T-helper 2 cell (primary cell): Measurements from ENCODE around the gene COX4I2.
"Not testable (repeated sequence)": the region's sequence is repeated elsewhere in the genome, so short reads cannot be mapped to it uniquely, and the experiment has no call there.

Experiments
- DNase-seq, 5 experiments: peaks; one replicate each; pipeline versions ENCODE4 v3.0.0 to v3.0.0-alpha.2; 2012 to 2022

The COX4I2 gene

DNA sequence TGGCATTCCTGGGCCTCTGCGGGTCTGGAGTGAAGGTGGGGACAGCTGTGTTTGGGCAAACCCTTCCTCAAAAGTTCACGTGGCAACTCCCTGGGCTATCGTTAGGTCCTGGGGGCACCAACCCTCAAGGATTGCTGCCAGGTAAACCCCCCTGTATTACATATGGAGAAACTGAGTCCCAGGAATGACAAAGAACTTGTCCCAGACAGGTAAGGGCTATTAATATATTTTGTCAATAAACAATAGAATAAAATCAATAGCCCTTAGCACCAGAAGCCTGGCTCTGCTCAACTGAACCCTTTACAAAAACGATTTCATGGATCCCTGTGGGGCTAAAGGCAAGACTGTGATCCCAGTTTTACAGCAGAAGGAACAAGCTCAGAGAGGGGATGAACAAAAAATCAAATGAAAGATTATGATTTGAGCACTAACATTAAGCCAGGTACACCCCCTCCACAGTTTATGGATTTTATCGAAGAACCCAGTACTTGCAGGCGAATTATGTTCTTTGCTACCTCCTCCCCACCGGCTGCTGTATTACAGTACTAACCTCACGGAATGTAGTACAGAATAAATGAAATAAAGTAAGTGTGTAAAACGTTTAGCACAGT, 30.0 kb upstream of the COX4I2 start:
- no peak for DNase-seq

DNA sequence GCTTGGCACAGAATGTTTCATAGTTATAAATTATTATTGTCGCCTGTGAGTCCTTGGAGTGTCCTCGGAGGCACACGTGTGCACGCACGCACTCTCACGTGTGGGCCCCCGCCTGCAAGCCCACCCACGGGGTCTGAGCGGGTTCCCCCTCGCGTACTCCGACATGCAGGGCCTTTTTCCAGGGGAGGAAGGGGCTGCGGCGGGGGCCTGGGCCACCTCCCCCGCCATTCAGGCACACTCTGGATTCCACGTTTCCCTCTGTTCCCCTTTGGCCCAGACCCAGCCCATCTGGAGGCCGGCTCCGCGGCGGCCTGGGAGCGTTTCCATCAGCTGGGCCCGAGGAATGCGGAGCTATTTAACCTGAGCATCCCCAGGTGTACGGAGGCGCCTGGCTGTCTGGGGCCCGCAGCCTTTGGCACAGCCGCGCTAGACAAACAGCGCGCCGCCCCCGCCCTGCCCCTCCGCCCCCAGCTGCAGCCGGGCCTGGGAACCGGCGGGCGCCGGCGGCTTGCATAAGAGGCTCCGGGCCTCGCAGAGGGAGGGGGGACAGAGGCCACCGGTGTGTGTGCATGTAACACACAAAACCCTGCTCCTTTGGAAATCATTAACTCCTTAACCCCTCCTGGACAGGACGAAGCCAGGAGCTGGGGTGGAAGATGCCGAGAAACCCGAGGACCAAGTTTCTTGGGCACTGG, 29.3 kb upstream of the COX4I2 start:
- DNase-seq, result no peak

DNA sequence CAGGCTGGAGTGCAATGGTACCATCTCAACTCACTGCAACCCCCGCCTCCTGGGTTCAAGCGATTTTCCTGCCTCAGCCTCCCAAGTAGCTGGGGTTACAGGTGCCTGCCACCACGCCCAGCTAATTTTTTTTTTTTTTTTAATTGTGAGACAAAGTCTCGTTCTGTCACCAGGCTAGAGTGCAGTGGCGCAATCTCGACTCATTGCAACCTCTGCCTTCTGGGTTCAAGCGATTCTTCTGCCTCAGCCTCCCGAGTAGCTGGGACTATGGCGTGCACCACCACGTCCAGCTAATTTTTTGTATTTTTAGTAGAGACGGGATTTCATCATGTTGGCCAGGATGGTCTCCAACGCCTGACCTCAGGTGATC, 25.5 kb upstream of the COX4I2 start:
- DNase-seq, result not testable (repeated sequence)

DNA sequence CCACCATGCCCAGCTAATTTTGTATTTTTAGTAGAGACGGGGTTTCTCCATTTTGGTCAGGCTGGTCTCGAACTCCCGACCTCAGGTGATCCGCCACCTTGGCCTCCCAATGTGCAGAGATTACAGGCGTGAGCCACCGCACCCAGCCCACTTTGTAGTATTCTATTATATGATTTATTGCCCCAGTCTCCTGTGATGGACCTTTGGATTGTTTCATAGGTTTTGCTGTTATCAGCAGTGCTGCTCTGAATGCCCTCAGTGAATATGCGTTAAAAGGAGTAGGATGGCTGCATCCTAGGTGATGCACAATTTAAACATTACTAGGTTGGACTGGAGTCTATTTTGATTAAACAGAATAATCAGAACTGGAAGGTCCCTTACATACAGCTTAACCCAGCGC, 22.3 kb upstream of the COX4I2 start:
- DNase-seq, result no peak

DNA sequence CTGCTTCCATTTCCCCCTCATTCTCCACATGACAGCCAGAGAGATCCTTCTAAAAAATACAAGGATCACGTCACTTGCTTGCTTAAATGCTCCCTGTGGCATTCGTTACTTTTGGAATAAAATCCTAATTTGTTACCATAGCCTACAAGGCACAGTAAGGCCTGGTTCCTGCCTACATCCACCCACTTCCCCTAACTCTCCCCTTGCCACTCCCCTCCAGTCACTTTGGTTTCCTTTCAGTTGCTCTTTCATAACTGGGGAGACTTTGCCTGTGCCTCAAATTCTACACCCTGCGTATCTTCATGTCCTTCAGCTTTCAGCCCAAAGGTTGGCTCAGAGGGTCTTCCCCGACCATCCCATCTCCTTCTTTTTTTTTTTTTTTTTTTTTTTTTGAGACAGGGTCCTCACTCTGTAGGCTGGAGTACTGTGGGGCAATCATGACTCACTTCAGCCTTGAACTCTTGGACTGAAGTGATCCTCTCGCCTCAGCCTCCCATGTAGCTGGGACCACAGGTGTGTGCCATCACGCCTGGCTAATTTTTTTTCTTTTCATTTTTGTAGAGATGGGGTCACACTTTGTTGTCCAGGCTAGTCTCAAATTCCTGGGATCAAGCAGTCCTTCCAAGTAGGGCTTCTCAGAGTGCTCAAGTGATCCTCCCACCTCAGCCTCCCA, 20.1 kb upstream of the COX4I2 start:
- no peak for DNase-seq

DNA sequence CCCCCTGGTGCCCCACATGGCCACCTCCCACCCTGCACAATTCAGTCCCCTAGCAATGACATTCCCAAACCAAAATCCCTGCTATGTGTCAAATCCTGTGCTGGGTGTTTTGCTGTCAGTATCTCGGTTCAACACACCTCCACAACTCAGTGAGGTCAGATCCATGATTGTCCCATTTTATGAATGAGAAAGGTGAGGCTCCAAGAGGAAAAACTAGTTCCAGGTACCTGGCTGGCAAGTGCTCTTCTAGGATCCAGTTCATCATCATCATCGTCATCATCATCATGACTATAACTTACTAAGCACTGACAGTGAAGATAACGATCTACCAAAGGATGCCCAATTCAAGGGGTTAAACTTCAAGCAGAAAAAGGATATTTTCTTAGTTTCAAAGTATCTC, 17.5 kb upstream of the COX4I2 start:
- no peak for DNase-seq

DNA sequence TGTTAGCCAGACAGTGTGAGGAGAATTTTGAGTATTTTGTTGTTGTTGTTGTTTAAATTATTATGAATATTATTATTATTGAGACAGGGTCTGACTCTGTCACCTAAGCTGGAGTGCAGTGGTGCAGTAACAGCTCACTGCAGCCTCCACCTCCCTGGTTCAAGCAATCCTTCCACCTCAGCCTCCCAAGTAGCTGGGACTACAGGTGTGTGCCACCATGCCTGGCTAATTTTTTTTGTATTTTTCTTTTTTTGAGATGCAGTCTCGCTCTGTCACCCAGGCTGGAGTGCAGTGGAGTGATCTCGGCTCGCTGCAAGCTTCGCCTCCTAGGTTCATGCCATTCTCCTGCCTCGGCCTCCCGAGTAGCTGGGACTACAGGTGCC, 14.6 kb upstream of the COX4I2 start:
- DNase-seq, result not testable (repeated sequence)

DNA sequence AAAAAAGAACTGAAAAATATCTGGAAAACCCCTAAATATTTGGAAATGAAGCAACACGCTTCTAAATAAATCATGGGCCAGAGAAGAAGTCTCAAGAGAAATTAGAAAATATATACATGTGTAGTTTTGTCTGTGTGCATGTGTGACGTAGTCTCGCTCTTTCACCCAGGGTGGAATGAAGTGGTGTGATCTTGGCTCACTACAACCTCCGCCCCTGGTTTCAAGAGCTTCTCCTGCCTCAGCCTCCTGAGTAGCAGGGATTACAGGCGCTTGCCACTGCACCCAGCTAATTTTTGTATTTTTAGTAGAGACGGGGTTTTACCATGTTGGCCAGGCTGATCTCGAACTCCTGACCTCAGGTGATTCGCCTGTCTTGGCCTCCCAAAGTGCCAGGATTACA, 11.2 kb upstream of the COX4I2 start:
- DNase-seq, result not testable (repeated sequence)

DNA sequence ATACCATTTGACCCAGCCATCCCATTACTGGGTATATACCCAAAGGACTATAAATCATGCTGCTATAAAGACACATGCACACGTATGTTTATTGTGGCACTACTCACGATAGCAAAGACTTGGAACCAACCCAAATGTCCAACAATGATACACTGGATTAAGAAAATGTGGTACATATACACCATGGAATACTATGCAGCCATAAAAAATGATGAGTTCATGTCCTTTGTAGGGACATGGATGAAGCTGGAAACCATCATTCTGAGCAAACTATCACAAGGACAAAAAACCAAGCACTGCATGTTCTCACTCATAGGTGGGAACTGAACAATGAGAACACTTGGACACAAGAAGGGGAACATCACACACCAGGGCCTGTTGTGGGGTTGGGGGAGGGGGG, 9.7 kb upstream of the COX4I2 start:
- DNase-seq, result not testable (repeated sequence)

DNA sequence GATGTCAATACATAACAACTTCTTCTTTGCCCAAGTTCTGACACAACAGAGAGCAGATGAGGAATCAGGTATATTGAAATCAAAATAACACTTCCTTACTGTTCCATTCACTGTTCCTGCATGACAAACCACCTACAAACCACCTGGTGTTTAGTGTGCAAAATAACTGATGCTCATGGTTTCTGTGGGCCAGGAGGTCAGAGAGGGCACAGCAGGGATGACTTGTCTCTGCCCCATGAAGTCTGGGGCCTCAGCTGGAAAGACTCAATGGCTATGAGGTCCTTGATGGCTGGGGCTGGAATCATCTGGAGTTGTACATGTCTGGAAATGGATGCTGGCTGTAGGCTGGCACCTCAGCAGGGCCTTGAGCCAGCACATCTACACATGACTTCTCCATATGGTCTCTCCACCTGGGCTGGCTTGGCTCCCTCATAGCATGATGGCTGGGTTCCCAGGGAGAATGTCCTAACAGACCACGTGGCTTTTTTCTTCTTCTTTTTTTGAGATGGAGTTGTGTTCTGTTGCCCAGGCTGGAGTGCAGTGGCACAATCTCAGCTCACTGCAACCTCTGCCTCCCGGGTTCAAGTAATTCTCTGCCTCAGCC, 7.4 kb upstream of the COX4I2 start:
- no peak for DNase-seq

DNA sequence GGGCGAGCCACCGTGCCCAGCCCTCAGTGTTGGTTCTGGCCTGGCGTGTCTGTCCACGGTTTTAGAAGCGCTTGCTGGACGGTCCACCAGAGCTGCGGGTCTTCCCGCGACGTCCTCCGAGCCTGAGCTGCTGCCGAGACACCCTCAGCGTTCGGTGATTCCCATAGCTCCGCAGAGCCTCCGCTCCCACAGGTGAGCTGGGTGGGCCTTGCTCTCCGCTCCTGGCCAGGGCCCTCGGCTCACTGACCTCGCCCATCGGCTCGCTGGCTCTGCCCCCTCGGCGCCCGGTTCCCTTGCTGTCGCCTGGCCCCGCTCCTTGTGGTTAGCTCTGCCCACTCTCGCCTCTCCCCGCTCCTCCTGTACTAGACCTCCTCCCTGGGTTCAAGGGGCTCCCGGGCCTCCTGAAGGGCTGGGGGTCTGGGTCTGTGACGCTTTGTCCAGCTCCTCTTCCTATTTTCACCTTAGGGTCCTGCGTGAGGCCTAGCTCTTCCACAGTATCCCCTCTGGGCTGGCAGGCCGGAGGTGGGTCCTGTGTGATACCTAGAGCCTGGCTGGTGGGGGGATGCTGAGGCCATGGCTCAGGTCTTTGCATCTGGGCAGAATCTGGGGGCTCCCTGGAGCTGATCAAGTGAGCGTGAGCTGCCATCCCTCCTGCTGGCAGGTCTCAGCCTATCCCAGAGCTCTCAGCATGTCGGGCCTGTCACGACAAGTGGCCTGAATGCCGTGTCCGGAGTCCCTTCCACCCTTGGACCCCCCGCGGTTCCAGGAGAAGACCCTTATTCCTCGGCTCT, 5.0 kb upstream of the COX4I2 start:
- no peak for DNase-seq

DNA sequence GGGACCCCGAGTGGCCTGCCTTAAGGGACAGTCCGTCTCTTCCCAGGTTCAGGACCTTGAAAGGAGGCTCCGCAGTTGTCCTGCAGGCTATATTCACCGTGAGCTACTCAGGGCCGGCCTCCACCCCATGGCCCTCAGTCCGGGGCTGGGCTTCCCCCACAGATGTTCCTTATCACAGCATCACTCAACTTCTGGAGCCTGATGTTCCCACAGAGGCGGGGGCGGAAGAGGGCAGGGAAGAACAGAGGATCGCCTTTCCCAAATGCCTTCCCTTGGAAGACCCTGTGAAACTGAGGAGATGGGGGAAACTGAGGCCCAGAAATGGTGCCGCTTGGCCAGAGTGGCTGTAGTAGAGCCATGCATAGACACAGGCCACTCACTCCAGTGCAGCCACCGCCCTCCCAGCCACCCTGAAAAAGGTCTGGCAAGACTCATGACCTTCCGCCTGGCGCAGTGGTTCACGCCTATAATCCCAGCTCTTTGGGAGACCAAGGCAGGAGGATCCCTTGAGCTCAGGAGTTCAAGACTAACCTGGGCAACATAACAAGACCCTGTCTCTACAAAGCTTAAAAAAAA, 4.3 kb upstream of the COX4I2 start:
- no peak for DNase-seq

DNA sequence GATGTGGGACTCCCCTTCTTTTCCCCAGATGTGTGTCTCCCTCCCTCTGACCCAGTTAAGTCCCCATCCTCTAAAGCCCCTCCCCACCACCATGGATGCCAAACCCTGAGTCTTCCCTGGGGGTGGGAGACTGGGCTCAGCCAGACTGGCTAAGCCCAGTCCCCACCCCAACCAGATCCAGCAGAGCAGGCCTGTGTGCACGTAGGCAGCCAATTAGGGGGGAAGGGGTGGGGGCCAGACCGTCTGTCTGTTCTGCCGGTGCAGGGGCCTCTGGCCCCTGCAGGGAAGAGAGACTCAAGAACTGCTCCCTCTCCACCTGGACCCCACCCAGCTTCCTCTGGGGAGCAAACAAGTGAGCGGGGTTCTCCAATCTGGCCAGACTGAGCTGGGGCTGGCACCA, 605 bp downstream of the COX4I2 start:
- DNase-seq, result no peak

DNA sequence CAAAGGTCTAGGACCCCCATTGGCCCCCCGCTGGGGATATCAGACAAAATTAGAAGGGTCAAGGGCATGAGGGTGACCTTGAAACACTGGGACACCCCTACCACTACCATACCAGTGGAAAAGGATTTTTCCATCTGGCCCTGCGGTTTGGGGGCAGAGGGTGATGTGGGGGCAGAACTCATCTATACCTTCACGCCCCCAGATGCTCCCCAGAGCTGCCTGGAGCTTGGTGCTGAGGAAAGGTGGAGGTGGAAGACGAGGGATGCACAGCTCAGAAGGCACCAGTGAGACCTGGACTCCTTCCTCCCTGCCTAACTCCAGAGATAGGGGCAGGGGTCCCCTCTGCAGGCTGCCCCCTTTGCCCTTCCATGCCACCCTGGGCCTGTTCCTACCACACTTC, 1.1 kb downstream of the COX4I2 start:
- DNase-seq, result no peak

DNA sequence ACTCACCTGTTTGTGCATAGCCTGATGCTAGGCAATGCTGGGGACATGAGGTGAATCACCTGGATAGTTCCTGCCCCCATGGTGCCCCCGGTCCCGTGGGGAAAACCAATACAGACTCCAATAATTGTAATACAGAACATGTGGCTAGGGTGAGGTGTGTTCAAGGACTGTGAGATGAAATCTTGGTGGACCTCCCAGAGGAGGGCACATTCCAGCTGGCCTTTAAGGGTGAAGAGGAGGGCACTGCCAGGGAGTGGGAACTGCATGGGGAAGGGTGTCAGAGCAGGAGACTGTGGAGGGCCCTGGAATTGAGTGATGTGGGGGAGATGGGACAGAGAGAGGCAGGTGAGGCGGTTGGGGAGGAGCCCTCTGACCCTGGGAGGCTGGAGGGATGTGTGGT, 2.5 kb downstream of the COX4I2 start:
- DNase-seq, result no peak

DNA sequence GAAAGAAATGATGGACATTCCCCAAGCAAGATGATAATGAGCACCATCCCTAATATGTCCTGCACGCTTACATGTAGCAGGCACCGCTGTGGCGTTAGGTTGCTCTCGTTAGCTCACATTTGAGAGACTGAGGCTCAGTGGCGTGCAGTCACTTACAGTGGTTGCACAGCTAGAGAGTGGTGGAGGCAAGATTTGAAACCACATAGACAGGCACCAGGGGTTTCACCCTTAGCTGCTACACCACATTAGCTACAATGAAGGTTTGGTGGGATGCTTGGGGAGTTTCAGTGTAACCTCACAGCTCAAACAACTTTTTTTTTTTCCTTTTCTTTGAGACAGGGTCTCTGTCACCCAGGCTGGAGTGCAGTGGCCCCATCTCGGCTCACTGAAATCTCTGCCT, 3.7 kb downstream of the COX4I2 start:
- peak in 1 of 5 experiments; percentile 73 for DNase-seq

DNA sequence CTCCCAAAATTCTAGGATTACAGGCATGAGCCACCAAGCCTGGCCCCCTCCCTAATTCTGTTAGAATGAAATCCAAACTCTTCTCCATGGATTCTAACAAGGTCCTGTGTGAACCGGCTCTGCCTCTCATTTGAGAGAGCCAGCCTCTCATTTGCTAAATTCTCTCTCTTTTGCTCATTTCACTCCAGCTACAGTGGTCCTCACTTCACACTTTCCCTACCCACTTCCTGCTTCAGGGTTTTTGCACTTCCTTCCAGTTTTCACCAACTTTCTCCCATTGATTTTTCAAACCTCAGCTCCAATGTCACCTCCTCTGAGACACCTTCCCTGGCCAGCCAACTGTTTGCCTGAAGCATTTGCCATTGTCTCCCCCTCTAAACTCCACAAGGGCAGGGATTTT, 5.1 kb downstream of the COX4I2 start:
- peak in 1 of 5 experiments; percentile 33 for DNase-seq

DNA sequence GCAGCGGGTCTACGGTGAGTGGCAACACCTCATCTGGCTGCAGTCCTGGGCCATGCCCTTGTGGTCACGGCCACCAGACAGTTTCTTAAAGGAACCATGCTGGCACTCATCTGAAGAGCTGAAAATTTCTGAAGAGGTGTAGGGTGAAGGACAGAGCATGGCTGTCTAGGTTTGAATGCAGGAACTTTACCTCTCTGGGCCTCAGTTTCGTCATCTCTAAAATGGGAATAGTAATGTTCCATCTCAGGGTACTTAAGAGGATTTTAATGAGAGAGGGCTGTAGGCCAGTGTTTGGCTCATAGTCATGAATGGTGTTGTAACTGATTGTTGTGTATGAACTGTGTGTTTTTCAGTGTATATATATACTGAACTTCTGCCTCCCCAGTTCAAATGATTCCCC, 5.8 kb downstream of the COX4I2 start:
- DNase-seq, result no peak

DNA sequence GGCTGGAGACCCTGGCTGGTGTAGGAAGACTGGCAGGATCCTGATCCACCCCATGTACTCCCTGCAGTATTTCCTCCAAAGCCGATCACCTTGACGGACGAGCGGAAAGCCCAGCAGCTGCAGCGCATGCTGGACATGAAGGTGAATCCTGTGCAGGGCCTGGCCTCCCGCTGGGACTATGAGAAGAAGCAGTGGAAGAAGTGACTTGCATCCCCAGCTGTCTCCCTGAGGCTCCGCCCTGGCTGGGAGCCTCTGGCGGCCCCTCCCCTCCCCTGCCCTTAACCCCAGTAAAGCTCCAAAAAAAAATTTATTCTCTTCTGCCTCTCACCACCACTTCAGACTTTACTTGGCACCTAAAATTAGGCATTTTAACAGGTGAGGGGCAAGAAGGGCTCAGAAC, 7.0 kb downstream of the COX4I2 start:
- no peak for DNase-seq

DNA sequence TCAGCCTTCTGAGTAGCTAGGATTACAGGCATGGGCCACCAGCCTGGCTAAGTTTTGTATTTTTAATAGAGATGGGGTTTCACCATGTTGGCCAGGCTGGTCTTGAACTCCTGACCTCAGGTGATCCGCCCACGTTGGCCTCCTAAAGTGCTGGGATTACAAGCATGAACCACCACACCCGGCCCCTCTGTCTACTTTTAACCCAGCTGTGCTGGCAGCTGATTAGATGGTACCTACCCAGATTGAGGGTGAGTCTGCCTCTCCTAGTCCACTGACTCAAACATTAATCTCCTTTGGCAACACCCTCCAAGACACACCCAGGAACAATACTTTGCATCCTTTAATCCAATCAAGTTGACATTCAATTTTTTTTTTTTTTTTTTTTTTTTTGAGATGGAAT, 10.4 kb downstream of the COX4I2 start:
- not testable (repeated sequence) for DNase-seq

DNA sequence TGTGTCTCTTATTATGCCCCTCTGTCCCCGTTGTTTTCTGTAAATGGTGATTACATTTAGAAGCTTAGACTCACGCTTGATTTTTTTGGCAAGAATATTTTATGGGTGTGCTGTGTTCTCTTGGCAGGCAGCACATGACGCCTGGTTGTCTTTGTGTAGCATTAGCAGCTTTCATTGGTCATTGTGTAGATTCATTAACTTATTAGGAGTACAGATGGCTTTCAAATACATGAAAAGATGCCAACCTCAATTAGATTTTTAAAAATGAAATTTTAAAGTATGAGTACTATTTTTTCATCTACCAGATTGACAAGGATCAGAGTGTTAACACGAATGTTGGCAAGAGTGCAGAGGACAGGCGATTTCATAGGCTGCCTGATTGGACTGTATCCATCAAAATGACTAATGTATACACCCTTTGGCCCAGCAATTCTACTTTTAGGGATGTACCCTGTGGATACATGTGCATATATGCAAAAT, 15.2 kb downstream of the COX4I2 start:
- DNase-seq, result no peak

DNA sequence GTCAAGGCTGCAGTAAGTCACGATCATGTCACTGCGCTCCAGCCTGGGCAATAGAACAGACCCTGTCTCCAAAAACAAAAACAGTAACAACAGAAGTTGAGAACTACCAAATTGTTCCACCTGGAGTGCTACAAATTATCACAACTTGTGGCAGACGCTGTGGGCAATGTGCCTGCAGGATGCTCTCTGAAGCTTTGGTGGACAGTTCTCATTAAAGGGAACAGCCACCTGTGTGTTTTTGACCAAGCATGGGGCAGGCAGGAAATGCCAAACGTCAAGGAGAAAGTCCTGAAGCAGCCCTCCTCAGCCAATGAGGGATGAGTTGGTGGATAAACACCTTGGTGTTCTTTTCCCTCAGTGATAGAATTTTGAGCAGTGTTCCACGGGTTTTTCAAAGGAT, 15.8 kb downstream of the COX4I2 start:
- no peak for DNase-seq

DNA sequence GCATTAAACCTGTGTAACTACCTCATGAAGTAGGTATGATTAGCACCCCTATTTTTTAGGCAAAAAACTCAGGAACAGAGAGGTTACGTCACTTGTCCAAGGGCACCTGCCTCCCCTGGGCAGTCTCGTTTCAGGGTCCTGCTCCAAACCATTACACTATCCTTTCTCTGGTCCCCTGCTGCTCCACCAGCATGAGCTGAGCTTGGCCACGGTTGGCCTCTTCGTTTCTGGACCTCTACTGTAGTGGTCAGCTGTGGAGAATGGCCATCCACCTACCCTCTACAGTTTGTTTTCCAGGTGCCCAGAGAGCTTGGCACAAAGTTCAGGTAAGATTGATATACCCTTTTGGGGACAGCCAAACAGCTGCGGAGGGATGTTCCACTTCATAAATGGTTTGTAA, 16.8 kb downstream of the COX4I2 start:
- no peak for DNase-seq
